IPS-NIHi11 (cell line): ENCODE measurements around the gene CRAT.
A peak's percentile ranks its signal among the peaks of the same experiment; 100 is the strongest.

Source experiments
- DNase-seq: peaks from one replicate; pipeline ENCODE4 v3.0.0; 2012; ENCODE audit warnings: mixed read lengths, low spot score

CRAT gene

DNA sequence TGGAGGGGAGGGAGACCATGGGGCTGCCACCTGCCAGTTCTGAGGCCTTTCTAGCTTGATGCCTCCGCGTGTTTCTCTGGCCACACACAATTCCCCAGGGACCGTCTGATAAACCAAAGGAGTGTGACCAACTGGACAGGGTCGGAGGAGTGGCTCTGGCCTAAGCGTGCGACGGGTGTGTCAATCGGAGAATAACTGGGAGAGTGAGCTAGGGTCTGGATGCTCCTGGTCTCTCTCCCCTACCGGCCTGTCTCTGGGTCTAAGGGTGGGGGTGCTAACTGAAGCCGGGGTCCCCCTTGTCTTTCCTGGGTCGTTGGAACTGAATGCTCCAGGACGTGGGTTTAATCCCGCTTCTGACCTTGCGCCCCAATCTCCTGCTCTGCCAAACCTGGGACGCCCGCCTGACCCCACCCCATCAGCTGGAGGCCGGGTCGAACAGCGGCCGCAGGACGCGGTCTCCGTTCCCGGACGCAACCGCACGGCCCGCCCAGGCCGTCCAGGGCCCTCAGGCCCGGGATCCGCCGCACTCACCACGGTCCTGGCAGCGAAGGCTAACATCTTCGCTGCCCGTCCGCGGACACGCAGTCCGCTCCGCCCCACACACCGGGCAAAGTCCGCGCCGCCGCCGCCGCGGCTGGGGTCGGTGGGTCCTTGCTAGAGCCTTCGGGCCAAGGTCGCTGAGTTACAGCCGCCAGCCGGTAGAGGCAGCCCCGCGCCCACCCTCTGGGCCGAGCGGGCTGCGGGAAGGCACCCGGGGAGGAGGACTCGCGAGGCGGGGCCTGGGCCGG, 447 bp downstream of the CRAT start:
- no peak for DNase-seq

DNA sequence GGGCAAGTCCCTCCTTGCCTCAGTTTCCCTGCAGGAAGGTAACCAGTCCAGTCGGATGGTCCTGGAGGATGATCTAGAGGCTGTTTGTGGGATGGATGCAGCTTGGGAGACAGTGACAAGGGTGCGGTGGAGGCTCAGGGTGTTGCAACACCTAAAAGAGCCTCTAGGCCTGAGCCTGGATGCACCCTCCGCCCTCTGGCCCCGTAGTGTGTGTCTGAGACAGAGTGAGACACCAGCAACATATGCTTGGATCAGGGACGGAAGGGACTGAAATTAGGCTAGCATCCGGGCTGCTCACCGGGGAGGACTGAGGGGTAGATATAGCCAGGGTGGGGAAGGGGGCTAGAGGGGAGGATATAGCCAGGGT, 1.1 kb downstream of the CRAT start:
- no peak for DNase-seq

DNA sequence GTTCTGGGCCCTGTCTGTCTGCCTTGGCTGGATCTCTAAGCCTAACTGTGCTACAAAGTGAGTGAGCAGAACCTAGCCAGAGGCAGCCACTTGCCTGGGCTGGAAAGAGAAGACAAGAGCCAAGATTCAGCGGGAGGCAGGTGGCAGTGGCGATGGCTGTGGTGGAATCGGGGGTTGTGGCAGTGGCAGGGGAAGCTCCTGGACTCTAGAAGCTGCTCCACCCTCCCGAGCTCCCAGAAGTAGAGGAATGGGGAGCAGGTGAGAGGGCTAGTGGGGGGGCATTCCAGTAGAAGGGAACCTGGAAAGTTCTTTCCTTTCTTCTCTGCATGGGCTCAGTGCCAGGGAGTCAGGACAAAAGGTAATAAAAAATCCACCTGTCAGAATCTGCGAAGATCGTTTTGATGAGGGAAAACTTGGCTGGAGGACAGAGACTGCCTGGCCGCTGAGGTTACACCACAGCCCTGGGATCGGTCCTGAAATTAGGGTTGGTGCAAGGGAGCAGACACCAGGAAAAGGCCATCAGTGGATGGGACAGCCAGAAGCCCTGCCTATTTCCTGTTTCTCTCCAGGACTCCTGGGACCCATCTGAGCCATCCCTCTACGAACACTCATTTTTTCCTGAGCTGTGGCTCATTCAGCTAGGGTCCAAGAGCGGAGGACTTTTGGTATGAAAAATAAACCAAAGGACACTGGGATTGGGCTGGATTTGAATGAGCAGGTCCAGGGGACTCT, 1.6 kb downstream of the CRAT start:
- DNase-seq = no peak

DNA sequence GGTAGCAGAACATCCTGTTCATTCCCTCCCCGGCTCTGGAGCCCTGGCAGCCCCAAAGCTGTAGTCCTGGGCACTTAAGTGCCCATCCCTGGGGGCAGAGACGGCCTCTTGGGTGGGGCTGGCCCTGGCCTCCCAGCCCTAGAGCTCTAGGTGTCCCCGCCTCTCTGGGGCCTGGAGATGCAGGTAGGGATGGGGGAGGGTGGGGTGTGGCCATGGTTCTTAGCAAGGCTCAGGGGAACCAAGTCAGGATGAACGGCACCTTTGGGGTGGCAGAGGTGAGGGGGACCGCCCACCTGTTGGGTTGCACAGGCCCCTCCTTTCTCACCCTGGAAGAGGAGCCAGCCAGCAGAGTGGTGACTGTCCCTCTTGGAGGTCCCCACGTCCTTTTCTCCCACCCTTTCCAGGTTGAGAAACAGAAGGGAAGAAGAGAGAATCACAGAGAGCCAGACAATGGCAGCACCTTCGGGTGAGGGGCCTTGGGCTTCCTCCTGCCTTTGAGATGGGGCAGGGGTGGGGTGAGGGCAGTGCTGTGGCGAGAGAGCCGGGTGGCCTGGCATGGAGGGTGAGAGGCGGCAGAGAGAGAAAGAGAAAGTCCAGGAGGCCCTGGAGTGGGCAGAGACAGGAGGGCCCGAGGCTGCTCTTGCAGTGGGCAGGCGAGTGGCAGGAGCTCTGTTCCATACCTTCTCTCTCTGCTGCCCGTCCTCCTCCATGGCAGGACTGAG, 2.3 kb downstream of the CRAT start:
- no peak for DNase-seq

DNA sequence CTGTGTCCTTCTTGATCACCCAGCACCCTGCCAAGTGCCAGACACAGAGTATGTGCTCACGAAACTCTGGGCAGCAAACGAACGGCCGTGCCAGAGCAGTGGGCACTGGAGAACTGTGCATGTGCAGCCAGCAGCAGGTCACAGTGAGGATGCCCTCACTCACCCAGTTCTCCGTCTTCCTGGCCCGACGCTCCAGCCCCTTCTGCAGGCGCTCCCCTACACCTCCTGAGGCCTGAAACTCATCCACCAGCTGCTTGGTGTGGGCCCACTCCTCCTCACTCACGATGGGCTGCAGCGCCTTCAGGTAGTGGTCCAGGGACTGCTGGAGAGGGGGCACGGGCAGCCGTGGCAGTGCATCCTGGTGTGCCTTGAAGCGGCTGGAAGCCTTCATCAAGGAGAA, 2.9 kb downstream of the CRAT start:
- DNase-seq = no peak

DNA sequence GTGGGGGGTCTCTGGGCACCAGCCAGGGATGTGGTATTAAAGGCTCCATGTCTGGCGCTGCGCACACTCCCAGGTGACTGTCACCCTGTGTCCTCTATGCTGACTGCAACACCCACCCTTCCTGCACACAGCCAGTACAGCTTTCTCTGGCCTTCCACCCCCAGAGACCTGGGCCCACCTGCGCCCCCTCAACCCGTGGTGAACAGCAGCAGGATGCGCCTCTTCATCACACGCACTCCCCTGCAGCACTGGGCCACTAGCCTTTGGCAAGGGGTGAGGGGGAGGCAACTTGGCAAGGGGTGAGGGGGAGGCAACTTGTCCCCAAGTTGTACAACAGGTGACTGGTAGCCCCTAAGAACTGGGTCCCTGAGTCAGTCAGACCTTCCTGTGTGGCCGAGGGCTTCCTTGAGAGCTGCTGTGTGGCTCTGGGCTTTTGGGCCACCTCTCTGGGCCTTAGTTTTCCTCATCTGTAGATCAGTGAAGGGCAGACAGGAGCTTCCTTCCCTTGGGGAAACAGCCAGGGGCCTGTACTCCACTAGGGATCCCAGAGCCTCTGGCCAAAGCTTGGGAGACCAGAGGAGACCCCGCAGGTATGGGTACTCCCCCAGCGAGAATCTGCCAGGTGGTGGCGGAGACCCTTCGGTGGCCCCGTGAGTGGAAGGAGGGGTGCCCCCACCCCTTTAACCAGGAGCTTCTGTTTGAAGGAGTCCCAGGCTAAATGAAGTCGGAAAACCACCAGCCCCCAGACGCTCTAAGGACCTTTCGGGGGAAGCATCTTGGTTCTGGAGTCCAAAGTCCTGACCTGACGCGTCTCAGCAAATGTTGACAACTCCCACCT, 4.5 kb downstream of the CRAT start:
- no peak for DNase-seq

DNA sequence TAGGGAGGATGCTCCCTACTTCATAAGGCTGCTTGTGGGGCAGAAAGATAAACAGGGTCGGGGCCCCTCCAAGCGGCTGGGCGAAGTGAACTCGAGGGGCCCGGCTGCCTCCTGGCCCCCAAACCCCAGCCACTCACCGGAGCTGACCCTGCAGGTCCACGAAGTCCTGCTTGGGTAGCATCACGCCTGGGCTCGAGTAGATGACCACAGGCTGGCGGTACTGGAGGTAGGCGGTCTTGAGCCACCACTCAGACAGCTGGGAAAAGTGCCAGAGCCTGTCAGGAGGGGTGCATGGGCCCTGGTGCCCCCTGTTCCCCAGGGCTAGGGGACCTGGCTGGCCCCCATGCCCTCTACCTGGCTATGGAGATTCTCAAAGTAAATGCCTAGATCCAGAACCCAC, 6.5 kb downstream of the CRAT start:
- DNase-seq = no peak

DNA sequence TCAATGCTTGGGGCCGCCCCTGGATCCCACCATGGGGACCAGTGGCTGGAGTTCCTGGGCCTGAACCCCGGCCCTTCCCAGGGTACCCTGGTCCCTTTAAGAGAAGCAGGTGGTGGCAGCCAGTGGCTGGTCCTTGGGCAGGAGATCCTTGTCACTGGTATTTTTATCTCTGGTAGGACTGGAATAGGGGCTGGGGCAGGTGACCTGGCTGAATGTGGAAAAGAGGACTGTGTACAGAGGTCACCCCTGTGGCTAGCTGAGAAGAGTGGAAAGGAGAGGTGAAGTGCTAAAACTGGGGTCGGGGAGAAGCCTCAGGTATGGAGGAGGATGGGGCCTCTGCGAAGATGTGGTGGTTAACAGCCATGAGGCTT, 7.0 kb downstream of the CRAT start:
- DNase-seq = no peak

DNA sequence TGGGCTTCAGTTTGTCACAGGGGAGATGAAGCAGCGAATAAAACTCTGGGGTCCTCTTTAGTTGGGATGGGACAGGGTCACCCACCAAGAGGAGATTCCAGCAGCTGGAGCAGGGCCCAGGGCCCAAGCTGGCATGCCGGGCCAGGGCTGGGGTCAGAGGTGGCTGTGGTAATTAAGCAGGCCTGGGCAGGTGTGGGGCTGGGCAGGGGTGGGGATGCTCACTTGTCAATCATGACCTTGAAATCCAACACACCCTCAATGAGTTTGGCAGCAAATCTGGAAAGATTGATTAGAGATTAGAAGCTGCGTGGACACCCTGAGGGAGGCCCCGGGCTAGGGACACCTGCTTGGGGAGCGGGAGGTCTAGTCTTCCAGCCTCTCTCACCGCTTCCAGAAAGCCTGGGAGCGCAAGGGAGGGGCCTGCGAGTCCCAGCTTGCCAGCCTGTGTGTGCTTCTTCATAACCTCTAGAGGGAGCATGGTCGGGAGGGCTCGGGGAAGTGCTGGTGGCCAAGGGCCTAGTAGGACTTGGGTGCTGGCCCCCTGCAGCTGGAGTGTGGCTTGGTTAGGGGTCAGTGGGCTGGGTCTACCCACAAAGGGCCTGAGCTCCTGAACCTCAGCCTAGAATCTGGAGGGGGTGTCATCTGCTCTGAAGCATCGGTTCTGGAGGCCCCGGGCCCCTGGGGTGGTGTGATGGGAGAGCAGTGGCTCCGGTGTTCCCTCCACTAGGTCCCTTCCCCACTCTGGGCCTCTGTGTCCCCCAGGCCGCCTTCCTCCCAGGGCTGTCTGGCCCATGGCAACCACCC, 7.6 kb downstream of the CRAT start:
- peak; percentile 88 for DNase-seq

DNA sequence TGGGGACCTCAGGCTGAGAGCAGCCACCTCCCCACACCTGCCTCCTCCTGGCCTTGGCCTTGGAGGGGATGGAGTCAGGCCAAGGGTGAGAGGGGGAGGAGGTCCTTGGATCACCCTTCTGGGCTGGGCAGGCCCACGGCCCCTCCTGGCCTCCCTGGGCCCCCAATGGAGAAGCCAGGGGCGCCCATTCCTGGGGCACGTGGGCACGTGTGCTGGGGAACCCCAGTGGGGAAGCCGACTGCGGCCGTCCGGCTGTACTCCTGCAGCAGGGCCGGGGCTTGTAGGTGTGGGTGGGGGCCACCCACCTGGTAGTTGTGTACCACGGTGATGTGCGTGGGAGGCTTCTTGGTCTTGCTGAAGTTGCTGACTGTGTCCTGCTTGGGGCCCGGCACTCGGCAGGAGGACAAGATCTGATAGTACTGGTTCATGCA, 8.5 kb downstream of the CRAT start:
- no peak for DNase-seq

DNA sequence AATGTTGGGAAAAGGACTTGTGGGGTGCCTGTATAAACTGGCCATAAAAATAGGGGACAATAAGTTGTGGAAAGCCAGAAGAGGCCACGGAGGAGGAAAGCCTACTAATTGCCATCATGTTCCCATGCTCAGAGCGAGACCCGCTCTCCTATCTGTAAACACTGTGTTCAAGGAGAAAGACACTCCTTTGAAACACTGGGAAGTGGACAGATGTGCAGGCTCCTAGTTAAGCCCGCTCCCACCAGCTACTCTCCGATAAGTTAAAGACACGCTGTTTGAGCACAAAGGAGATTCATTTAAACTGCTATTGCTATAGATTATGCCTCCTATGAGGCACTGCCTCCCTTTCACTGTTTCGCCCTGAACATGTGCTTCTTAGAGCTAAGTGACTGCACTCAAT, 9.3 kb downstream of the CRAT start:
- DNase-seq = no peak

DNA sequence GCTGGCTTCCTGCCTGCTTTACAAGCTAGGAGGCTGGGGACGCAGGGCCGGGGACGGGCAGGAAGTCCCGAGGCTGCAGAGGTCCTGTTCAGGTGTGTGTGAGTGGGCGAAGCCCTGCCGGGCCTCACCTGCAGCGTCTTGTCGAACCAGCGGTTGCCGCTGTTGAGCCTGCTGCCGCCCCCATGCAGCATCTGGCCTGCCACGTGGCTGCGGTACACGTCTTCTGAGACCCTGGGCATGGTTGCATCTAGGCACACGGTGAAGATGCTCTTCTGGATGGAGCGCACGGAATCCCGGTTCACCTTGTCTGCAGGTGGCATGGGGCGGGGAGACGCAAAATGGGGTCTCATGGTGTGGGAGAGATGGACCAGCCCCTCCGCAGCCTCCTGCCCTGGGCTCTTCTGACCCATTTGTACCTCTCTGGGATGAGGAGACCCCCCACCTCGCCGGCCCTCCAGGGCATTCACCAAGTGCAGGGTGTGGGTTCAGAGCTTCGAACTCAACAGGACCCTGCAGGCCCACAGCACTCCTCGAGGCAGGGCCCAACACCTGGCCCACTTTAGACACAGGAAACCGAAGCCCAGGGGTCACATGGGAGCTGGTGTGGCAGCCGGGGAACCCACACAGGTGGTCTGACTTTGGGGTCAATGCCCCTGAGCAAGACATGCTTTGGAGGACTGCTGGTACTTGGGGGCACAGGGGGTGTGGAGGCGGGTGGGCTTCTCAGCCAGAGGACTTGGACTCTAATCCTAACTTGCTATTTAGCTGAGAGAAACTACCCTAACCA, 10.0 kb downstream of the CRAT start:
- DNase-seq = peak; percentile 53

DNA sequence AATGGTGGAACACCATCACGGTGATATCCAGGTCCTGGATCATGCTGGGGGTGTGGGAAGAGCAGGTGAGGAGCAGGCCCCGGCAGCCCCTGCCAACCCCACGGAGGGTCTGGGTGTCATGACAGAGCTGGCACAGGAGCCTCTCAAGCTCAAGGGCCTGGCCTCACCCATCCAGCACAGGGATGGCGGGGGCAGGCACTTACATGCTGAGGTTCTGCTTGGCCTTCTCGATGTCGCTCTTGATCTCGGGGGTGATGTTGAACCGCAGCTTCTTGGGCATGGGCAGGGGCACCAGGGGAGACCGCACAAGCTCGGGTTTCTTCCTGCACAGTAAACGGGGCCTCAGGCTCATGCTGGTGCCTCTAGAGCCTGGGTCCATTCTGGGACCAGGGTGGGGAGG, 12.3 kb downstream of the CRAT start:
- no peak for DNase-seq

DNA sequence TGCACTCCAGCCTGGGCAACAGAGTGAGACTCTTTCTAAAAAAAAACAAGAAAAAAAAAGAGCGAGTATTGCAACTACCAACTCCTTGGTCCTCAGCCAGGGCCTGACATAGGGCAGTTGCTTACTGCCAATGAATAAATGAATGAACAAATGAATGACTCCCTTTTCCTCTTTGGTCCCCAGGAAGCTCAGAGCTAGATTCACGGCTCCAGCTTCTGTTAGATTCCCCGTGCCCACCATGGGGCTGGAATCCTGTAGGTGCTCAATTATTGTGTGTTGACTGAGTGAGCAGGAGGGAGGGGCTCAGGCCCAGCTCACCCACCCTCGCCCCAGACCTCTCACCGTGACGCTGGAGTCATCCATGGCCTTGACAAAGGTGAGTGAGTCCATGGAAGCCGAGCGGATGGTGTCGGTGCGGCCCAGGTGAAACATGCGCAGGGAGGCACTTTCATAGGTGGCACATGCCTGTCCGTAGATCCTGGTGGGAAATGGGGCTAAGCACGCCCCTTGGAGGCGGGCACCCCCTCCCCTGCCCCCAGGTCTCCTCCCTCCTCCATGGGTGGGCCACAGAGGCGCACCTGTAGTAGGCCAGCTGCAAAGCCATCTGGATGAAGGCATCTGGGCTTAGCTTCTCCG, 12.8 kb downstream of the CRAT start:
- DNase-seq = no peak

DNA sequence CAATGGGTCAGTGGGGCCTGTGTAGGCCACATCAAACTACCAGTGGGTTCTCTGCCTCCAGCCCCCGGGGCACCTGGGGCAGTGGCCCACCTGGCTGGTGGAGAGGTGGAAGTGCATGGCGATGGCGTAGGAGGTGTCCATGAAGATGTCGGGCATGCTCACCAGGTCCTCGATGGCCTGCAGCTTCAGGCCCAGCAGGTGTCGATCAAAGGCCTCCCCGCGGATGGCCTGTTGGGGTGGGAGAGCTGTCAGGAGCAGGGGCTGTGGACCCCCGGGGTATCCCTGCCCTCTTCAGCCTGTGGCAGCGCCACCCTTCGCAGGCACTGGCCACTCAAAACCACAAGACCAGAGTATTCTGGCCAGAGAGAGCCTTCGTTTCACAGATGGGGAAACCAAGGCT, 14.7 kb downstream of the CRAT start:
- no peak for DNase-seq

DNA sequence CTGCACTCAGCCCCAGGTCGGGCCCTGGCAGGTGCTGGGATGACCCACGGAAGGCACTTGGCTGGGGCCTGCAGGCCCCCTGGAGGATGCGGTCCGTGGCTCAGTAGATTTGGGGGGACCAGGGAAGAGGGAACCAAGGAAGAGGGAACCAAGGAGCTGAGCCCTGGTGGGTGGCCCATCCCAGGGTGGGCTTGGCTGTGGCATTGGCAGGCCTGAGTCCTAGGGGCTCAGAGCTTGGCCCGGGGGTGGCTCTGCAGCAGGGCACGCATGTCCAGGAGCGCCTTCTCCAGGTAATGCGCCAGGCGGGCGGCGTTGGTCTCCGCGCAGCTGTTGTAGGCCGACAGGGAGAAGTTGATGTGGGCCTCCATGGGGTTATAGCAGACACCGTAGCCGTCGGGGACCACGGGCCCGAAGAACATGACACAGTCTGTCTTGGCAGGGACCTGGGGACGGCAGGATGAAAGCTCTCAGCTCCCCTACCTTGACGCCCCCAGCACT, 15.4 kb downstream of the CRAT start:
- DNase-seq = no peak

DNA sequence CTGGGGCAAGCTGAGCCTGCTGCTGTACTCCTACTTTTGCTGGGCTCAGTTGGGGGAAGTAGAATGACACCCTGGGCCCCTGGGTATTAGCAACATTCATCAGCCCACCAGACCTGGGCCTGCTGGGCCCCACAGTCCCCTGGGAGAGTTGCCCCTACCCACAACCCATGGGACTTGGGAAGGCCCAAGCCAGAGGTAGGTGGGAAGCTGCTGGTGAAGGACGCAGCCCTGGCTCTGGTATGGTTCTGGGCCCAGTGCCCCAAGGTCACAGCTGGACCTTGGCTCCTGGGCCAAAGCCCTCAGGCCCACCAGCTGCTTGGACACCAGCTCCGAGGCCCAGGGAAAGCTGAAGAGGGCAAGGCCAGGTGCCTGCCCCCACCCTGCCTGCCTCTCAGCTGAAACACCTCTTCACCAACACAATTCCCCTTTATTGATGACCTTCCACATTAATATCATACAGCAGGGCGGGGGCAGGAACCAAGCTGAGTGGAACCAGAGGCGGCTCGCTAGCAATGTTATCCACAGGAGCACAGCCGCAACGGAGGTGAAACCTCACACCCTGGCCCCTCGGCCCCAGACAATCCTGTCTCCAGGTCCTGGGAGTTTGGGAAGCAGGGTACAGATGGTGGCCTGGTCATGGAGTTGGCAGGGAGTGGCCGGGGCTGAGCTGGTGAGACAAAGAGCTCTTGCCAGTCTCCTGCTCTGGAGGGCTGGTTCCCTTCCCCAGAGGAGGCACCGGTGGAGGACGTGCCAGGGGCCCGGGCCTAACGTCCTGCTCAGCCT, 16.0 kb downstream of the CRAT start:
- no peak for DNase-seq

DNA sequence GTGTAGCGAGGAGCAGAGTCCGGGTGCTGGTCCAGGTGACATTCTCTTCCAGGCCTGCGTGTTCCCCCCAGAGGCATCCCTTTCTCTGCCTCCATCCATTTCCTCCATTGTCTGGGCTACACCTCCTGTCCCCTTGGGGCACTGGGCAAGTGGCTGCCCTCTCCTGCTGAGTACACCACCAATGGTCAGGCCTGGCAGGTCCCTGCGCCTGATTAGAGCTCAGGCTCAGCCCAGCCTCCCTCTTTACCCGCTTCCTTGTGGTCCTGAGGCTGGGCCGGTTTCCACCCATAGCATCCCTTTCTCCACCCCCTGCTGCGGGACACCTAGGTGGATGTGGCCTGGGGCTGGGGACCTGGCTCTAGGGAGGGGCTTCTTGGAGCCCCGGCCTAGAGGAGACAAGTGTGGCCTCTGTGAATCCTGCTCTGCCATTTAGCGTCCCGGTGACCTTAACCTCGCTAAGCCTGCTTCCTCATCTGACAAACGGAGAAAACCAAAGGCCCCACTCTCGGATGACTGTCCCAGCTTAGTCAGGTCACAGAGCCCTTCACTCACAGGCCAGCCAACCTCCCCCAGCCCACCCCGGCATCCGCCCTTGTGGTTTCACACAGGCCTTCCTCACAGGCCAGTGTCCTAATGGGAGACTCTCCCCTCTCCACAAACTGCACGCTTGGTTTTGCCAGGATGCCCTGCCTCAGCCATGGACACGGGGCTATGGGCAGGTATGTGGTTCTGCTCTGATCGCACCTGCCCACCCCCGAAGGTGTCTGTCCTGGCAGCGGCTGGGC, 16.8 kb downstream of the CRAT start:
- no peak for DNase-seq
